ENCODE measurements around the gene ARFIP1.

GRCh38 chr4:152738827-152739226 lies 40.9 kb upstream of the ARFIP1 start:
- TF ChIP-seq YY1 (IDR thresholded peaks at IDR 0.05; ENCODE audit: insufficient read depth, insufficient read length) (no peak), ZNF274 (IDR thresholded peaks at IDR 0.05; ENCODE audit: low read depth, low read length) (no peak), SUZ12 (IDR thresholded peaks at IDR 0.05; ENCODE audit: extremely low read depth, insufficient read depth, insufficient read length) (no peak)
